K562 (cell line): ENCODE results near the gene OR2S2. TPM values are rescaled to one million over a fixed set of nuclear protein-coding genes. Genes with fewer than 3 reads are reported as not detected.

ENCODE experiments used
- CHD4 ChIP-seq: fragments of 200-600 bp; sonication (generic); IDR thresholded peaks from 3 replicates; pipeline ENCODE4 v1.6.1; 2012; ENCODE audit warnings: low read depth, mild to moderate bottlenecking, mixed read lengths, low read length, inconsistent platforms; ENCODE audit not compliant: insufficient read depth, insufficient replicate concordance, poor library complexity, severe bottlenecking
- OTX1 ChIP-seq: fragments of 450-650 bp; formaldehyde crosslinking; IDR thresholded peaks from 2 replicates; pipeline ENCODE4 v1.4.0; 2022; ENCODE audit warnings: mild to moderate bottlenecking
- ZZZ3 ChIP-seq: fragments of 450-650 bp; IDR thresholded peaks from 2 replicates; pipeline ENCODE4 v1.6.1; 2016; ENCODE audit warnings: antibody characterized with exemption, mild to moderate bottlenecking, moderate library complexity
- polyA plus RNA-seq, 8 experiments: library from polyadenylated mRNA; depleted of rRNA in 4 of 8; stranded (reverse) in 5 of 8; unstranded in 3 of 8; fragments of >200 nt; fragmentation: Nextera tagmentation in 2 of 8; fragmentation: Illumina TruSeq in 1 of 8; extraction: Ambion mirVana in 2 of 8; extraction: Trizol in 1 of 8; gene quantifications; 2 replicates each; pipeline versions ENCODE4 v1.2.1 to v1.2.3, GENCODE V29; 2011 to 2014; ENCODE audit warnings: inconsistent platforms in 1 of 8, missing spikeins in 1 of 8
- total RNA-seq, 7 experiments: library from RNA; depleted of rRNA in 6 of 7; stranded (reverse); fragments of >200 nt in 6 of 7; fragmentation: Illumina TruSeq in 2 of 7; extraction: Trizol in 2 of 7; gene quantifications; 2 replicates each; pipeline versions ENCODE4 v1.2.1 to v1.2.3, GENCODE V29; 2011 to 2021; ENCODE audit warnings: low replicate concordance in 1 of 7
- TF ChIP-seq, protein P1 (sequence below): sonication (generic); formaldehyde crosslinking; IDR thresholded peaks from 2 replicates; pipeline ENCODE4 v1.8.0; 2022; ENCODE audit warnings: missing genetic modification reagents, mild to moderate bottlenecking, borderline replicate concordance
- TF ChIP-seq, protein P2 (sequence below): sonication (generic); formaldehyde crosslinking; IDR thresholded peaks from 2 replicates; pipeline ENCODE4 v1.9.0; 2022; ENCODE audit warnings: mild to moderate bottlenecking, missing genetic modification reagents
- TF ChIP-seq, protein P3 (sequence below): sonication (generic); IDR thresholded peaks from 2 replicates; pipeline ENCODE4 v1.6.1; 2016

The OR2S2 gene
- total and polyA plus RNA-seq, 9 of the 15 experiments (the other 6 are each of a cell fraction or from before 2014, with no cell fraction given): not detected

- TF ChIP-seq, protein P1, sequence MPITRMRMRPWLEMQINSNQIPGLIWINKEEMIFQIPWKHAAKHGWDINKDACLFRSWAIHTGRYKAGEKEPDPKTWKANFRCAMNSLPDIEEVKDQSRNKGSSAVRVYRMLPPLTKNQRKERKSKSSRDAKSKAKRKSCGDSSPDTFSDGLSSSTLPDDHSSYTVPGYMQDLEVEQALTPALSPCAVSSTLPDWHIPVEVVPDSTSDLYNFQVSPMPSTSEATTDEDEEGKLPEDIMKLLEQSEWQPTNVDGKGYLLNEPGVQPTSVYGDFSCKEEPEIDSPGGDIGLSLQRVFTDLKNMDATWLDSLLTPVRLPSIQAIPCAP (CRISPR knock-in tag): no peak
- TF ChIP-seq CHD4: no peak
- TF ChIP-seq, protein P2, sequence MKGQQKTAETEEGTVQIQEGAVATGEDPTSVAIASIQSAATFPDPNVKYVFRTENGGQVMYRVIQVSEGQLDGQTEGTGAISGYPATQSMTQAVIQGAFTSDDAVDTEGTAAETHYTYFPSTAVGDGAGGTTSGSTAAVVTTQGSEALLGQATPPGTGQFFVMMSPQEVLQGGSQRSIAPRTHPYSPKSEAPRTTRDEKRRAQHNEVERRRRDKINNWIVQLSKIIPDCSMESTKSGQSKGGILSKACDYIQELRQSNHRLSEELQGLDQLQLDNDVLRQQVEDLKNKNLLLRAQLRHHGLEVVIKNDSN (CRISPR knock-in tag): no peak
- TF ChIP-seq ZZZ3: no peak
- TF ChIP-seq, protein P3, sequence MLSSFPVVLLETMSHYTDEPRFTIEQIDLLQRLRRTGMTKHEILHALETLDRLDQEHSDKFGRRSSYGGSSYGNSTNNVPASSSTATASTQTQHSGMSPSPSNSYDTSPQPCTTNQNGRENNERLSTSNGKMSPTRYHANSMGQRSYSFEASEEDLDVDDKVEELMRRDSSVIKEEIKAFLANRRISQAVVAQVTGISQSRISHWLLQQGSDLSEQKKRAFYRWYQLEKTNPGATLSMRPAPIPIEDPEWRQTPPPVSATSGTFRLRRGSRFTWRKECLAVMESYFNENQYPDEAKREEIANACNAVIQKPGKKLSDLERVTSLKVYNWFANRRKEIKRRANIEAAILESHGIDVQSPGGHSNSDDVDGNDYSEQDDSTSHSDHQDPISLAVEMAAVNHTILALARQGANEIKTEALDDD: no peak
- TF ChIP-seq OTX1 (CRISPR knock-in tag): no peak
- TF ChIP-seq, all 486 proteins: peak for 0
Measured at GRCh38 chr9:35908504-35909125, 49.3 kb downstream of the OR2S2 start (continued).
